GM18907 (cell line): ENCODE results near the gene AMOTL1.

Source experiments
- ATAC-seq: cut with Tn5 transposase; IDR thresholded peaks from one replicate; pipeline ENCODE4 v1.9.1; 2021; ENCODE audit warnings: mild to moderate bottlenecking, moderate library complexity; ENCODE audit not compliant: unreplicated experiment

The AMOTL1 gene

GRCh38 chr11:94742665-94743064 lies 25.5 kb upstream of the AMOTL1 start:
- ATAC-seq = no peak

DNA sequence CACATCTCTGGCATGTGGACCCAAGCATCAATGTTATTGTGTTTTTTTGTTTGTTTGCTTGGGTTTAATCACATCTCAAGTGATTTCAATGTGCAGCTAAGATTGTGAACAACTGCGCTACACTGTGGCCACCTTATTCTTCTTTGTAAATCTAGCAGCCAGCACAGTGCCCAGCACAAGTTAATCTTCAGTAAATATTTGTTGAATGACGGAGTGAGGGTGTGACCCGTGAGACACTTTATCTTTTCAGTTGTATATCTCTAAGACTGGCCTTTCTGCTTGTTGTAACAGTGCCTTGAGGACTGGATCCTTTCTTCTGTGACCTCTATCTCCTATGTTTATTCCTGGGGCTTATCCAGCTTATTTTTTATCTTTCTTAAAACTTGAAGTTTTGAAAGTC lies 21.4 kb upstream of the AMOTL1 start:
- ATAC-seq = no peak

DNA sequence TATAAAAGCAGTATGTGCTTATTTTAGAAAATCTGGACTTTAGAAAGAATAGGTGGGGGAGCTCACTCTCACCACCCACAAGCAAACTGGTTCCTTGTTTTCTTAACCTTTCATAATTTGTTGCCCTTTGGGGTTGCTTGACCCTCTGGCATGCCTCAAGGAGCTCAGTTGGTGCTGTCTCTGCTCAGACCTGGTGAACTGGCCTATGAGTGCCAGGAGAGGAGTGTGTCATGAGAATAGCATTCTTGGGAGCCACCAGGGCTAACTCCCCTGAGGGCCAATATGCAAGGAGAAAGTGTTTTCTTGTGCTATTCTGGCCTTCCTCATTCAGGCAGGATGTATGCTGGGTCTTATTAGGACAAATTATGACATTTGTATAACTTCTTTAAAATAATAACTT lies 21.0 kb upstream of the AMOTL1 start:
- no peak for ATAC-seq

DNA sequence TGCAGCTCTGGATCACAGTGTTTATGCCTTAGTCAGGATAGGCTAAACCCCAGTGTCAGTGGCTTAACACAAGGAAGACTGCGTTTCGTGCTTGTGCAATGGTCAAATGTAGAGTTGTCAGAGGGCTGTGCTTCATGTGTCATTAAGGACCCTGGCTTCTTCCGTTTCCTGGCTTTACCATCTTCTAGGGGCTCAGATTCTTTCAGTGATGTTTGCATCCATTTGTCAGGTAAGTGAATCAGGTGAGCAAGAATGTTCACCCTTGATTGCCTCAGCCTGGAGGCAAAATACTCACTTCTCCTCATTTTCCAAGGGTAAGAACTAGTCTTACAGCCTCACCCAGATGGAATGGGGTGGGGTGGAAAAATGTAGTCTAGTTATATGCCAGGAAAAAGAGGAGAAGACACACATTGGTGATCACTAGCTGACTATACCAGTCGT lies 20.5 kb upstream of the AMOTL1 start:
- ATAC-seq = no peak

- ATAC-seq = no peak
Observed at GRCh38 chr11:94749369-94749768, 18.8 kb upstream of the AMOTL1 start.

- no peak for ATAC-seq
Observed at GRCh38 chr11:94750319-94751217, 17.6 kb upstream of the AMOTL1 start.

- no peak for ATAC-seq
Observed at GRCh38 chr11:94751218-94751609, 16.9 kb upstream of the AMOTL1 start.

DNA sequence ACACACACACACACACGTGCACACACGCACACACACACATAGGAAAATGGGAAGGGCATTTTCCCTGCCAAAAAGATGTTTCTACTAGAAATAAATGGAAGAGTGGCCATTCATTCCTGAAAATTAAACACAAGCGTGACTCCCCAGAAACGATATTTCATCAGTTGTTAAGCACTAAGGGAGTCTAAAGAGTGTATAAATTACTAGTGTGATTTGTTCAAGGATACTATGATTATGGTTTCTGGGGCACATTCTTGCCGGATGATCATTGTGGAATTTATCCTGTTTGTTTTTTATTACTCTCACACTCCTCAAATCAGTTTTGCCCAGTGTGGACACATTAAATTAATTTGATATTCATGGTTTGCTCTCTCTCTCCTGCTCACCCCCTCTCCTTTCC lies 16.4 kb upstream of the AMOTL1 start:
- no peak for ATAC-seq

GRCh38 chr11:94753630-94754029 lies 14.5 kb upstream of the AMOTL1 start:
- no peak for ATAC-seq

DNA sequence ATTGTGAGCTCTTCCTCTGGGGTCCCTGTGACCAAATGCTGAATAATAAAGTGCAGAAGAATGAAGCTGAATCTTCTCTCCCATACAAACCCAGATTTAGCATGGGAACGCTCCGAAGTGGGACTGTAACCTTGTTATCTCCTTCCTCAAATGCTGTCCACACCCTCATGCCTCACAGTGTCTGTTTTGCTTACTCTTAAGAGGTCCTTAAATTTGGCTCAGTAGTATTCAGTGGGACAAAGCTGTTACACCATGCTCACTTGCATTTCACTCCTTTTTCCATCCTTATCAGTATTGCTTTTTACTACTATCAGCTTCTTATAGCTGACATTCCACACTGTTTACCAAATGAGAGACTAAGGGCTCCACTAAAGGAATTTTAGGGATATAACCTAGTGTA lies 13.8 kb upstream of the AMOTL1 start:
- ATAC-seq = no peak

- no peak for ATAC-seq
Observed at GRCh38 chr11:94754819-94755218, 13.3 kb upstream of the AMOTL1 start.

GRCh38 chr11:94755494-94755893 lies 12.7 kb upstream of the AMOTL1 start:
- ATAC-seq = no peak

DNA sequence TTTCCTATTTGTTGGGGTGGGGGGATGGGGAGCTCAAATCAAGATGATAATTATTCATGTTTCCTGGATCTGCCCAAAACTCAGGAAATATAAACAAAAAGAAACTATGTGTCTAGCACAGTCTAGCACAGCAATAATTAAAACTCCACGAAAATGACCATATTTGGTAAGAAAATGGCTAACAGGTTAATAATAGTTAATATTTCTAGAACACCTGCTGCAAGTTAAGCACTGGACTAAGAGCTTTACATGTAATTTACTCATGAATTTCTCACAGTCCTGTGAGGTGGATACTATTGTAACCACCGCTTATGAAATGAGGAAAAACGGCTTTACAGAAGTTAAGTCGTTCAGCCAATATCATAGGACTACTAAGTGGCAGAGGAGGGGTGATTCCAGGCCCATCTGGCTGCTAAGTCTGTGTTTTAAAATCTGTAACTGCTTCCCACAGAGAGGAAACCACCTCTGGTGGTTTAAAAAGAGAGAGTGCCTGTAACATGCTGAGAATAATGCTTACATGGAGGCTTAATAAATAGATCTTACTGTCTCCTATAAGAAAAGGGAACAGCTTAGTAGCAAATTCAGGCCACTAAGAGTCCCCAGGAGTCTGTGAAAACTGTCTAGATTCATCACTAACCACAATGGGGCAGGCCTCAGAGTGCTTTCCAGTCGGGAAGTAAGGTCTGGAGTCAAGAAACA lies 11.0 kb upstream of the AMOTL1 start:
- ATAC-seq = peak; percentile 93

GRCh38 chr11:94758666-94759065 lies 9.5 kb upstream of the AMOTL1 start:
- ATAC-seq = no peak

GRCh38 chr11:94759522-94759921 lies 8.6 kb upstream of the AMOTL1 start:
- no peak for ATAC-seq

DNA sequence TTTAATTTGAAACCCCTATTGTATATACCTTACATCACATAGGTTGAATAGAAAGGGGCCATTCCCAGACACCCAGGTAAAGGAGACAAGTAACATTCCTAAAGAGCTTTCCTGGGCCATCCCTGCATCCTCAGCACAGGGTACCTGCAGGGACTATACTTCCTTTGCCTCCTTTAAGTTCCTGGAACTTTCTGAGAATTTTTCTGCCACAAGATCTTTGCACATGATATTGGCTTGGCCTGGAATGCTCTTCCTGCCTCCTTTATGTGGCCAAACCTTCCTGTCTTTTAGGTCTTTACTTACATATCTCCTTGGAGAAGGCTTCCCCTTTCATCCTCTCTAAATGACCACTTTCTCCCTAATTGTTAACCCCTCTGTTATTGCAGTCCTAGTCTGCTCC lies 7.9 kb upstream of the AMOTL1 start:
- no peak for ATAC-seq

DNA sequence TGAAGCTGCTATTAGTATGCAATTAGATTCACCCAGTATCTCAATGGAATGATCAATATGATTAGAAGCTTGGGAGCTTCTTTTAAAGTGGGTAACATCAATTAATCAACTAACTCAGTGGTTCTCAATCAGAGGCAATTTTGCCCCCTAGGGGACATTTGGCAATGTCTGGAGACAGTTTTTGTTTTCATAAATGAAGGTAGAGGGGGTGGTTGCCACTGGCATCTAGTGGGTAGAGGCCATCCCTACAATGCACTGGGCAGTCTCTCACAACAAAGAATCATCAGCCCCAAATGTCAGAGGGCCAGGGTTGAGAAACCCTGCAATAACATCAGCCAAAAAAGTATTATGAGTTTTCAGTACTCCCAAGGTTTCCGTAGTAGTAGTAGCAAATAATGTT lies 5.9 kb upstream of the AMOTL1 start:
- peak; percentile 35 for ATAC-seq

DNA sequence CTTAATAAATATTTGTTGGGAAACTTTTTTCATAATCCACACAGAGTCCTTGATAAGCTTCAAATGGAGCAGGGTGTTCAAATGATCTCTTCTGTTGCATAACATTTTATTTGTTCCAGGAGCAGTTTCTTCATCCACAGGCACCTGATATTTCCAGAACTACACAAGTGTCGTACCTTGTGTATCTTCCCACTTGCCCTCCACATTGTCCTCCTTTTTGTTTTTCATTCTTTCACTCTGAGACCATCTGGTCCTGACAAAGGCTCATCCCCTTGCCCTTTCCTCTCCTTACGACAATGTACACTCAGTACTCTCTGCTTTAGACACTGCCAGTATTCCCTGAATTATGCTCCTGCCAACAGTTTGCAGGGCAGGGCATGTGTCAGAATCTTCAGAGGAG lies 5.2 kb upstream of the AMOTL1 start:
- ATAC-seq = no peak

GRCh38 chr11:94766713-94767206 lies 1.4 kb upstream of the AMOTL1 start:
- ATAC-seq = no peak

GRCh38 chr11:94767291-94767690 lies 865 bp upstream of the AMOTL1 start:
- no peak for ATAC-seq

DNA sequence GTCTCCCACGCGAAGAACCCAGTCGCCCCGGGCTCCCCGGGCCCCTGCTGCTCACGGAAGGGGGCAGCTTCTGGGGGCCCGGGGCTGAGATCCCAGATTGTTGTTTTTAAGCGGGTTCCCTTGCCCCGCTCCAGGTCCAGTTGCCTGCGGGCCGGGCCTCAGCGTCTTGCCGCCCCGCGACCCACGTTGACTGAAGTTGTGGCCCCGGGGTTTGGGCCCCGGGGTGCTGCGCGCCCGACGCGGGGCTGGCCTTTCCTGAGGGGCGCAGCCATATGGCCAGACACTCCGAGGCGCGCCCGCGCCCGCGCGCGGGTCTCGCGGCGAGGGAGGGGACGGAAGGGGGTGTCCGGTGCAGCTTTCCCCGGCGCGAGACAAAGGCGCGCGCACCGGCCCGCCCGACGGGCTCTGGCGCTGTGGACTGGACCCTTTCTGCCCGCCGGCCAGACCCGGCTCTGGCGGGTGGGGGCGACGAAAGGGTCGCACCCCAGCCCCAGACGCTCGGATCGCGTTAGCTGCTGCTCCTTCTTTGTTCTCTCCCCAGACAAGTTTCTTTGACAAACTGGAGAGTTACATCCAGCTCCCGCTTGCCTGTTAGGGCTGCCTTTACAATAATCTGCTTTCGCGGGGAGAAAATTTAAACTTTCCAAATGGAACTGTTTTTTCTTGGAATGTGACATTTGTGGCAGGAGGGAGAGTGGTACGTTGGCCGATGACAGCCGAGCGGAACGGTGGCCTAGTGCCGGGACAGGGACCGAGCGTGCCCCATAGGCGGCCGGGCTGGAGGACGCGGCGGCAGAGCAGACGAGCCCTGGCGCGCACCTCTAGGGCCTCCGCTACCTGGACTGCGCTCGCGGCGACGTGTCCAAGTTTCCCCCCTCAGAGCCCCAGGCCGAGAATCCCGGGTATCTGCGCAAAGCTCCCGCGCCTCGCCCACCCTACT lies 716 bp downstream of the AMOTL1 start:
- peak; percentile 47 for ATAC-seq
